HCT116 (cell line): Measurements from ENCODE around the gene KATNIP.

Experiments
- ATF3 ChIP-seq: IDR thresholded peaks from 2 replicates; pipeline ENCODE4 v1.6.1; 2012
- EGR1 ChIP-seq: IDR thresholded peaks from 2 replicates; pipeline ENCODE4 v1.6.1; 2012; ENCODE audit warnings: low read depth

- TF ChIP-seq EGR1: no peak
- no peak for TF ChIP-seq ATF3
These were observed 41.5 kb upstream of the KATNIP start for GRCh38 chr16:27508476-27508875.
